GM19397 (cell line): ENCODE data around the gene PRMT5.
"Not testable (repeated sequence)": the region's sequence is repeated elsewhere in the genome, so short reads cannot be mapped to it uniquely, and the experiment has no call there.

Experiments
- ATAC-seq: cut with Tn5 transposase; IDR thresholded peaks from one replicate; pipeline ENCODE4 v1.9.1; 2021; ENCODE audit warnings: mild to moderate bottlenecking, moderate library complexity; ENCODE audit not compliant: unreplicated experiment

PRMT5 gene

GRCh38 chr14:22935156-22935555 lies 6.0 kb upstream of the PRMT5 start:
- no peak for ATAC-seq

GRCh38 chr14:22932146-22932545 lies 3.0 kb upstream of the PRMT5 start:
- no peak for ATAC-seq

- no peak for ATAC-seq
Observed at GRCh38 chr14:22929961-22930364, 787 bp upstream of the PRMT5 start.

- ATAC-seq = no peak
Observed at GRCh38 chr14:22928237-22929103, 706 bp downstream of the PRMT5 start.

DNA sequence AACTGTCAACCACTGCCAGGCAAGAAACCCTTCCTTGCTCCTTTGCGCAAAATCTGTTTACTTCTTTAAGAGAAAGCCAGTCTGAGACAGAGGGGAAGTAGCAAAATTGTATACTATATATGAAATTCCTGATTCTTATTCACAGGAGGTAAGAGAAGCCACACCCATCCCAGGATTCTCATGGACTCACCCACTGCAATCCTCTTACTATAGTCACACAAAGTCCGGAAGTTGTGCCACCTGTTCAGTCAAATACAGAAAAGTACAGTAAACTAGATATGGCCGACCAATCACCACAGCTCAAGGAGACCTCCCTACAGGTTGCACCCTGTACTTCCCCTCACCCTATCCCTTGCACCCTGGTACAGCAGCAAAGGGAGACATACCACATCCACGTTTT lies 2.9 kb downstream of the PRMT5 start:
- ATAC-seq = no peak

- no peak for ATAC-seq
Observed at GRCh38 chr14:22925513-22925912, 3.7 kb downstream of the PRMT5 start.

DNA sequence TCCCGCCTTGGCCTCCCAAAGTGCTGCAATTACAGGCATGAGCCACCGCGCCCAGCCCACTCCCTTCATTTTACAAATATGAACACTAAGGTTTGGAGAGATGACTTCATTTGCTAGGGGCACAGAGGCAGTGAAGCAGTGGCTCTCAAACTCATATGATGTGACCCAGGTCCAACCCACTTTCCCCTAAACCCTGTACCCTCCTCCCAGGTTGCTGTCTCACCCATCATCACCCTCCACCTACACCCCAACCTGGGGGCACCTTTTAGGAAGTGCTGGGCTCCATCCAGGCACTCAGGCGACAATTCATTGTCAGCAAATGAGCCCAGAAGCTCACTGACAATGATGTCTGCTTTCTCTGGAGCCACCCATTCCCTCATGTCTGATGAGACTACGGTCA lies 5.4 kb downstream of the PRMT5 start:
- ATAC-seq = no peak

DNA sequence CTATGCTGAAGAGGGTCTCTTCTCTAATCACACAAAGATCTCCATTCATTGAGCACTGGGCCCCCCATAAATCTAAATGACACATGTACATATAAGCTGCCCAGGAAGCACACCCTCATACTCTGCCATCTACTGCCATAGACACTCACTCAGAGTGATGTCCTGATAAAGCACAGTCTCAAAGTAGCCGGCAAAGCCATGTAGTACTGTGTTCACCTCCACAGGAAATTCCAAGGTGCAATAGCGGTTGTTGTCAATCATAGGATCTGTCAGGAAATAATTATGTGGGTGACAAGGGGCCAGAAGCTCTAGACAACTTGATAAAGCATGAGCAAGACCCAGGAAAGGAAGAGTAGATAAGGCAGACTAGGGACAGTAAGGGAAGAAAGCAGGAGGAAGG lies 6.9 kb downstream of the PRMT5 start:
- ATAC-seq = no peak

GRCh38 chr14:22920697-22921096 lies 8.5 kb downstream of the PRMT5 start:
- ATAC-seq = no peak

DNA sequence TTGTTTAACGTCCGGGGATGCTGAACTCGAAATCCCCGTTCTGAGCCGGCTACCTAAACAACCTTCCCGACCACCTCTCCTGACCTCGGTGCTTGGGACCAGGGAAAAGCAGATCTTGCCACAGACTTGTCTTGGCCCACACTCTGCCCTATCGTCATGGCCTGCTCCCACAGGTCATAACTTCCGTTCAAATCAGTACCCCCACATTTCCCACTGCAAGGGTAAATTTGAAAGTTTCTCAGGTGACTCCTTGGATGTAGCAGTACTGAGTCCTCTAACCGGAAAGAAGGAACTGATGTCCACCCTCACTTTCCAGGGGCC lies 9.6 kb downstream of the PRMT5 start:
- ATAC-seq = peak; percentile 6

DNA sequence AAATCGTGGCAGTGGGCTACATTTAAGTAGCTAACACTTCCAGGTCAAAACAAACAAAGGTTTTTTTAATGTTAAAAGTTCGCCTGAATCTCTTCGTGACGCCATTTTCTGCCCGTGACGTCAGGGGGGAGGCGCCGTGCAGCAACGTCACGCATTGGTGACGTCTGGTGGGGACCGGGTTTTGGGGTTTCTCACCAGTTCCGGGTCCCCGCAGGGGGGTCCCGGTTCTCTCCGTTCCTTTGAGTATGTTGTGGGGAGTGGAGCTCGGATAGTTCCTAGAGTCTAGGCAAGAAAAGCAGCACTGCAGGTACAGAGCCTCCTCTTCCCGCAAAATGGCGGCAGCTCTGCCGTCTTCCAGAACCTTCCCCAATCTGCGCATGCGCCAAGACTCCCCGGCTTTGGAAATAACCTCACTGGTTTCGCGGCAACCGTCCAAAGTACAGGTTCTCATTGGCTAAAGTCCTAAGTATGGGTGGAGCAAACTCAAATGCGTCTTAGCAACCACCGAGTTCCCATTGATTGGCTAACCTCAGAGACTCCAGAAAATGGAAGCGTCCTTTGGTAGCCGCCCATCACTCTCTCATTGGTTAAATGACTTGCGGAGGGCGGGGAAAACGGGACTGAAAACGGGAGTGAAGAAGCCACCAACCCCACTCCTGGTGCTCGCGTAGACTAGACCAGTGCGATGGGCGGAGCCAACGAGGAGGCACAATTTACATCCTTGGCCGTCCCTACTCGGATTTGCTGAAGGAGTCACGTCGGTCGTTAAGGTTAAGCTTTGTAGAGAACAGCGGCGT lies 10.2 kb downstream of the PRMT5 start, which contains the start of gene RBM23:
Gene RBM23, minus strand, starts transcription at position 346 of the 797 bp plus-strand sequence.
- ATAC-seq = peak; percentile 89

GRCh38 chr14:22915886-22916521 lies 13.2 kb downstream of the PRMT5 start:
- no peak for ATAC-seq

DNA sequence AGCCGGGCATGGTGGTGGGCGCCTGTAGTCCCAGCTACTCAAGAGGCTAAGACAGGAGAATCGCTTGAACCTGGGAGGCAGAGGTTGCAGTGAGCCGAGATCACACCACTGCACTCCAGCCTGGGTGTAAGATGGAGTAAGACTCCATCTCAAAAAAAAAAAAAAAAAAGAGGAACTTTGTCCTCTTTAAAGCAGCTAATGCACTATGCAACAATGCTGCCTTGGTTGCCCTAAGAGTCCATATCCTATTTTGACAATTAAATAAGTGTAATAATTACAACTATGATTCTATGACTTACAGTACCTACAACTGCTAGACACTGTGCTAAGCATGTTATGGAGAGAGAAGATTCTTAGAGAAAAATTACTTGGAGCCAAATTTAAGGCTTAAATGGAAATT lies 14.3 kb downstream of the PRMT5 start:
- ATAC-seq = not testable (repeated sequence)

GRCh38 chr14:22910916-22911315 lies 18.3 kb downstream of the PRMT5 start:
- no peak for ATAC-seq

DNA sequence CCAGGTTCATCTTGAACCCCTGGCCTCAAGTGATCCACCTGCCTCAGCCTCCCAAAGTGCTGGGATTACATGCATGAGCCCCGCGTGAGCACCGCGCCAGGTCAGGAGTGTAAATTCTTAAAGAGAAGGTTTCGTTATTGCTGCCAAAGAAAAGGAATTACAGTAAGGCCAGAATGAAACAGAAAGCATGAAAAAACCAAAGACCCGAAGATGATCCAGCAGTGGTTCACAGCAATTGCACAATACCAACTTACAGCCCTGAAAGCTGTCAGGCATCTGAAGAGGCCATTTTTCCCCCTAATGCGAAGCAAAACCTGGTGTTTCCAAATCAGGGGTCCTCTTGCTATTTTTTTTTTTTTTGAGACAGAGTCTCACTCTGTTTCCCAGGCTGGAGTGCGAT lies 20.6 kb downstream of the PRMT5 start:
- no peak for ATAC-seq

- no peak for ATAC-seq
Observed at GRCh38 chr14:22907429-22907828, 21.7 kb downstream of the PRMT5 start.

DNA sequence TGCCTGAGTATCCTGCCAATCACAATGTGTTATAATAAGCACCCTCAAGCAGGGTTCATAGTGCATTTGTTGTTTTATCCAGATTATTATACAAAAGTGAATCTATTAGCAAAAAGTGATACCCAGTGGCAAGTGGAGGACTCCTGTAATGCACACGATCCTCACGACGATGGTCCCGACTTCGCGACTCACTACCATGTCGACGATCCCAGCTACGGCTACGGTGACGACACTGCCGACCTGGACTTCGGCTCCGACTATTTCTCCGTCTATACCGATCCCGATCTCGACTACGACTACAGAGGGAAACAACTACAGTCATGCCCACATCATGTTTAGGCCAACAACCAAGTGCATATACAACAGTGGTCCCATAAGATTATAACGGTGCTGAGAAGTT lies 23.1 kb downstream of the PRMT5 start:
- no peak for ATAC-seq

DNA sequence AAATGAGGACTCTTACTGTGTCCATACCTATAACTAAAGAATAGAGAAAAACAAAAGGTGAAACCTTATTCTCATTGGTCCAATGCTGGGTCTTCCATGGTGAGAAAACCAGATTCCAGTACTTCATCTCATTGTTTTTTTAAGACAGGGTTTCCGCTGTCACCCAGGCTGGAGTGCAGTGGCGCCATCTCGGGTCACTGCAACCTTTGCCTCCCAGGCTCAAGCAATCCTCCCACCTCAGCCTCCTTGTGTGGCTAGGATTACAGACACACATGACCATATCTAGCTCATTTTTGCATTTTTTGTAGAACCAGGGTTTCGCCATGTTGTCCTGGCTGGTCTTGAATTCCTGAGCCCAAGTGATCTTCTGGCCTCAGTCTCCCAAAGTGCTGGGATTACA lies 23.5 kb downstream of the PRMT5 start:
- no peak for ATAC-seq

DNA sequence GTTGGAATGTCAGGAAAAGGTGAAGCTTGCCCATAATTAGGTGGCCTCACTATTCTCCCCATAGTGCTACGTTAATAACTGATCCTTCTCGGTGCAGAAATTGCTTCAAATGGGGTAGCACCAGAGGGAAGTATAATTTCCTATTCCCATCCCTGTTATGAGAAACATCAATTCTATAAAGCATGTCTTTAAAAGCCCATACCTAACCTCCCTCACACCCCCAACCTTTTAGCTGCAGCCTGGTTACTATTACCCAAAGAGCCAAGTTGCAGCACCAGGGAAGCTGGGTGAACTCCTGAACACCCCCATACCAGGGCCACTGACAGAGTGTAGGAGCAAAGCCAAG lies 25.5 kb downstream of the PRMT5 start:
- ATAC-seq = no peak

- no peak for ATAC-seq
Observed at GRCh38 chr14:22901799-22902198, 27.4 kb downstream of the PRMT5 start.

DNA sequence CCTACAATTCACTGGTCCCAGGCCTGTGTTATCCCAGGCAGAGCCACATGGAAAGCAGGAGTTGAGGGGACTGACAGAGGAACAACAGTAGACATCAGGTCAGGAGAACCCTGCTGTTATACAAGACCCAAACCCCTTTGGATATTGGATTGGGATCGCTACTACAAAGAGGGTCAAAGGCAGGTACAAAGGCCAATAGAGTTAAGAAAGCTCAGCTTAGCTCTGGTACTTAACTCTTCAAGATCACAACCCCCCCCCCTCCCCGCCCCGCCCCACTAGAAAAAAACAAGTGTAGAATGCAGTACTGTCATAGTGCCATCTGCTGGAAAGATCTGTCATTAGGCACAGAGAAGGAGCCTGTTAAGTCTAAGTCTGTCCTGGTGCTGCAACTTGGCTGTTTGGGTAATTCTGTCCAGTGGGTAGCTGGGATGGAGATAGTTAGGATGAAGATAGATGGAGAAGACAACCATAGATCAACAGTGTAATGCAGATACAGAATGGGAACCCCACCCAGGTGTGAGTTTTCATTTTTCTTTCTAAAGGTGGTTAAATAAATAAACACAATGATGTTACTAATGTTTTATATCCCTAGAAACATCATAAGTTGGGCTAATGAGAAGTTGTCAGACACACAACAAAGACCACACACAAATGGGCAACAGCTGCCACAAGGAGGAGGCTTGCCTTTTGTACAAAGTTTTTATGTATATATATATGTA lies 28.9 kb downstream of the PRMT5 start:
- no peak for ATAC-seq
